HG02943 (cell line): ENCODE results near the gene MYT1.
A peak's percentile ranks its signal among the peaks of the same experiment; 100 is the strongest.

Experiments used
- ATAC-seq: cut with Tn5 transposase; IDR thresholded peaks from one replicate; pipeline ENCODE4 v1.9.1; 2021; ENCODE audit warnings: mild to moderate bottlenecking, low read depth, moderate library complexity; ENCODE audit not compliant: unreplicated experiment

The MYT1 gene

DNA sequence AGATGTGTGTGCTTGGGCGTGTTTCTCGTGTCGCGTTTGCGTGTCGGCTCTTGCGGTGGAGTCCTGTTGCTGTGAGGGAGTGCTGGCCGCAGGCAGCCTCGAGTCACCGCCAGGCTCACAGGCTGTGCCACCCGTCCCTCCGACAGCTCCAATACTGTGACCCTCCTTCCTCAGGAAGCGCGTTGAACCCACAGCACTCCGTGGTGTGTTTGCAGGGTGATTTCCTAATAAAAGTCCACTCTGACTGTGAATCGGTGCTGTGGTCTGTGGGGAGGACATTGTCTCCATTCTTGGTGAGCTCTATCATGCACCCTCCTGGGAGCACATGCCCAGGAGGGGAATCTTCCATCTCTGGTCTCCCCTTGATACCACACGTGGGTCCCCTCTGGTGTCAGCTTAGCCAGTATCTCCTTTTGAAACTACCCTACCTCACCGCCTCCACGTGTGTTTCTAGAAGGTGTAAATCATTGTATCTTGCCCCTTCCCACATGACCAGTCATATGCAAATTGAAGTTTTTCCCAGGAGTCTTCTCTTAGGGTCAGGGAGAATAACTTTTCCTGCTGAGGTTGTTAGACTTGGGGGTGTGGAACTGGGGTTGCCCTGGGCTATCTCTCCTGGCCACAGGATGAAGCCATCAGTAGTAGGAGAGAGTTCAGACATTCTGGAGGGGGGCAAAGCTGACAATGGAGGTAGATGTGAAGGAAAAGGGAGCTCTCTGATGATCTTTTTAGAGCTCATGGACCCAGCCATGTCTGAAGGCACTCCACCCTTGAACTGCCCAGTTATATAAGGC lies 77.9 kb downstream of the MYT1 start:
- no peak for ATAC-seq

DNA sequence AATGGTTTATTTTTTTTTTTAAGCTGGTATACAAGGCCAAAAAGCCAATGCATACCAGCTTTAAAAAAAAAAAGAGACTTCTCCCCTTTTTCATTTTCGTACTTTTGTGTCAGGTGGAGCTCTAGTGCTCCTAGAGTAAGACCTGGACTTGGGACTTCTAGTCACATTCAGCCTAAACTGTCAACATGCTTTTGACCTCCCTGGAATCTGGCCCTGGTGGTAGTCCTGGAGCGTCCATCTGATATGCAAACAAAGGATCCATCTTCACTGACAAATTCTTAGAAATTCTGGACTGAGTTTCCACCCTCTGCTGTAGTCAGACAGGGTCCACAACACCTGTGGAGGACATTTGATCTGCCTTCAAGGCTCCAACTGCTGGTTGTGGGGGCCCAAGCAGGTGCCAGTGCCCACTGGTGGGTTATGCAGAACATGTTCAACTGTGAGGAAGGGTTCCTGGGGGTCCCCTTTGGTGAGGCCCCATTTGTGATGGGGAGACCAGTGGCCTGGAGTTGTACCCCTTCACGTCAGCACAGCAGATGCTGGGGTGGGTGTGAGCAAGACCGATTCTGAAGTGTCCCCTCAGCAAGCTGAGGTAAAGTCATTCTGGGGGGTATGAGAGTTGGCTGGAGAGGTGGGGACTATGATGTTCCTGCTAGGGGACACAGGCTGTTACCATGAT lies 78.7 kb downstream of the MYT1 start:
- ATAC-seq = no peak

DNA sequence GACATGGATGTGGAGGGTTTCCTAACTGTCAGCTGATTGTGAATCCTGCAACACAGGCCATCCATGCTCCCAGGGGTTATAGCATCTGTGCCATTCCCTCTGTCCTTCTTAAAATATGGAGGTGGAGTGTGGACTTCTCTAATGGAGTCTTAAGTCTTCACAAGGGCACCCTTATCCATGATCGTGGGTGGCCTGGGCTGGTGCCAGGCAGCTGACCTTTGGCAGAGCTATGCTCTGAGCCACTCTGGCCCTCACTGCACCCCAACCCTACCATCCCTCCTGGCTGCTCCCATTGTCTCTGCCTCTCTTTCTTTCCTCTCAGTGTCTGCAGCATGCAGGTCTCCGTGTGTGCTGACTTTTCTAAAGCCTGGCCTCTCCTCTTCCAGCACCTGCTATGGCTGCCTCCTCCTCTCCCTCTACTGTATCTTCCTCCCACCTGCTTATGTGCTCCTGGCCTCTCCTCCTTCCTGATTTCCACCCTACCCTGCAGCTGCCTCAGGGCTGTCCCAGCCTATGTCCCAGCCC lies 80.1 kb downstream of the MYT1 start:
- ATAC-seq = no peak

DNA sequence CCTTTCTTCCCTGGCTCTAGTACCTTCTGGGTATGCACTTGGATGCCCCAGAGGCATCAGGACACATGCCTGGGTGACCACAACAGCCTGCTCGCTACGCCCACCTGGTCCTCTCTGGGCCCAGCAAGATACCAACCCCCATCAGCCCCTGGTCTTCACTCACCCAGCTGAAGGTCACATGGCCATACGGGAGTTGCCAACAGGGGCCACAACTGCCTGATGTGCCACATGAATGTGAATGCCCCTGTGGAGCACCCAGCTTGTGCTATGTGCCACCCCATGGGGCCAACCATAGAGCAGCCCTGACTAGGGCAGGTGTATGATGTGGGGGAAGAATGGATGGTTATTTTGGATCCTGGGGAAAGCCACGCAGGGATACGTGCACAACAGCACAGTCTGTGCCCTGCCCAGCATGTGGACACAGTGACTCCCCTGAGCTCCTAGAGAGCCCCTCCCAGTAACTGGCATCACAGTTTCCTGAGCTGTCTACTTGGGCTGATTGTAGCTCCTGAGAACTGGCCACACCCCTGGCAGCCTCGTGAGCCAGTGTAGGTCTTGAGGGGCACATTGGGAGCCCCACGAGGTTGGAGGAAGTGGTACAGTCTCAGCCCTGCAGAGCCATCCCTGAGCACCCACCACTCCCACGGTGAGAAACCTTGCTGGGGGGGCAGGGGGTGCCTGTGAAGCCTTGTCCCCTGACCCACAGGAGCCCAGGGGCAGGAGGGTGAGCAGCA lies 80.8 kb downstream of the MYT1 start:
- ATAC-seq = no peak

DNA sequence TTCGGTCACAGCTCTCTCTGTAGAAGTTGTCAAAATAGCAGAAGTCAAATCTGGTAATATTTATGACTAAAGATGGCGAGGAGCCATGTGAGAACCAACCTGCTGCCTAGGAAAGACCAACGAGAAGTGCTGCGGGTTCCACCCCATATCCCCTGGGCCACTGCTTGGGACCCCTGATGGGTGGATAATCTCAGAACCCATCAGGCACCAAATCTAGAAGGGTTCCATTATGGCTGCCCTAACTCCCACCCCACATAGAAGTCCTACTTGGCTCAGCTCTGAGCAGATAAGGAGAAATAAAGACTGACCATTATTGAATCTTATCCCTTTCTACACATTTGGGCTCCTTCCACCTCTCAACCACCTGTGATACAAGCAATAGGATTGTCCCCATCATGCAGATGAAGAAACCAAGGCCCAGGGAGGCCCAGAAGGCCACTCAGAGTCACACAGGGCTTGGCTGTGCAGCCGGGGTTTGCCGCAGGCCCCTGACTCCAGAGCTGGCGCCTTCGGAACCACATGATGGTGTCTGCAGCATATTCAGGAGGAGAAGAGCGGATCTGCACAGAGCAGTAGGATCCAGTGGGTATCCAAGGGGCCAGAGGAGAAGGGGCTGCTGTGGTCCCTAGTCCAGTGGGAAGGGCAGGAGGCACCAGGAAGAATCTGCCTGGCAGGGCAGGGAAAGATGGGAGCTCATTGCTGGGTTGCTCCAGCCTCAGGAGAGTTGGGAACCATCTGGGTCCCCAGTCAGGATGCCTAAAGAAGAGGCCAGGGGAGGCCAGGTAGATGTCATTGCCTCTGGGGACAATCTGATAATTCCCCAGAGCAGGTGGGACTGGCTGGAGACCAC lies 81.7 kb downstream of the MYT1 start:
- ATAC-seq = no peak

DNA sequence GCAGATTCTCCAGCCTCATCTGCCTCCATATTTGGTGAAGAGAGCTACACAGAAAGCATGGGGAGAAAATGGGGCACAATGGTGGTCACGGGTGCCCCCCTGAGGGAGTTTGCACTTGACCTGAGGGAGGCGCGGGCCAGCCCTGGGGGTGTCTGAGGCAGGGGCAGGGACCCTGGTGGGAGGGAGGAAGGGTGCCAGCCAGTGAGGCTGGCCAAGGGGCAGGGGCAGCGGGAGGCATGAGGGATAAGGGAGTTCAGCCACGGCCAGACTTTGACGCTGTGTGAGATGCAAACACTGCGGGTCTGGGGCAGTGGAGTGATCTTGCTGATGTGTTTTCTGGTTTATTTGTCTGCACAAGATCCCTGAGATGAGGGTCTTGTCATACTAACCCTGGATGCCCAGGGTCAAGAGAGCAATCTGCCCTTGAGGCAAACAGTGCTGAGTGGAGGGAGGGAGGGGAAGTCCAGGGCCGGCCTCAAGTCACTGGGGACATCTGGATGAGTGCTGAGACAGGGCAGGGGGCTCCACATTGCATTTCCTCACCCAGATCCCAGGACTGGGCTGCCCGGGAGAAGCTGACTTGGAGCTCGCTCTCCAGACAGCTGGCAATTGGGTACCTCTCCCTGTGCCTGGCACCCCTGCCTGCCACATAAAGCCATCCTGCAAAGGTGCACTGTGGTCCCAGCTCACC lies 82.5 kb downstream of the MYT1 start:
- no peak for ATAC-seq

DNA sequence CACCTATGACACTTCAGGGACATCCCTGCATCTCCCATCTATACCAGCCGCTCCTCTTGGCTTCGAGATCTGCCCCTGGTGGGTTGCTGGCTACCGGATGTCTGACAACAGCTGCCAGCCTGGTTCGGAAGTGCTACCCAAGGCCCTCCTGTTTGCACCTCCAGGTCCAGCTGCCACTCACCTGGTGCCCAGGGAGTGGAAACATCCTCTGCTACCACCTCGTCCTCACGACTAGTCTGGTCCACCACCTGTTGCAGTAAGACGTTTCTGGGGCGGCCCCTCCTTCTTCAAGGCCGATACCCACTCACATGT lies 83.0 kb downstream of the MYT1 start:
- ATAC-seq = no peak

DNA sequence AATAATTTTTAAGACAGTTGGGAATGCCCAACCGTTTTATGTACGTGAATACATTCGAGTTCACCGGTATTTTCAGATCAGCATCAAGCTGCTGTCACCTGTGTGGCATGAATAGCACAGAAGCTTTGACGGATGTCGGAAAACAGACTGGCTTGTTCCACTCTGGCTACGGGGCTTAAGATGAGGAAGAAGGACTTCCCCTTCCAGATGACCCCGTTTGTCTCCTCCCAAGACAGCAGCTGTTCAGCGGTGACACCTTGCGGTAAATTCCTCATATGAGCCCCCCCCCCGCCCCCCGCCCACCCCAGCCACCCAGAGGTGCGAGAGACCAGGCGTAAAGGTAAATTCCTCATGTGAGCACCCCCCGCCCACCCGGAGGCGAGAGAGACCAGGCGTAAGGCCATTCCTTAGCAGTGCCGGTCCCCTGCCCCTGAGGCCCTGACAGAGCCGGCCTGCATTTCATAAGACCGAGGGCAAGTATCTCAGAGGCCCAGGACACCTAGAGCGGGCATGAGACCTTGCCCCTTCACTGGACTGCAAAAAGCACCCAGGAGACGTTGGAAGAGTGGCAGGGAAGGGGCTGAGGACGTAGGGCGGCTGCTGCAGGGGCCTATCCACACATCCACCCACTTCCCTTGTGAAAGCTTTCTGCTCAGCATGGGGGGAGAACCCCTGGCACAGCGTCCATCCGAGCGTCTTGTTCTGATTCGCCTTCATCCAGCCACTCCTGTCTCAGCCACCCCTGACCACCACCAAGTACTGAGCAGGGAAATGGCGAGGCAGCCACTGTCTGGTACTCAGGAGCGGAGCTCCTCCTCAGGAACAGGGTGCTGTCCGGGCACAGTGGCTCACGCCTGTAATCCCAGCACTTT lies 84.0 kb downstream of the MYT1 start:
- no peak for ATAC-seq

DNA sequence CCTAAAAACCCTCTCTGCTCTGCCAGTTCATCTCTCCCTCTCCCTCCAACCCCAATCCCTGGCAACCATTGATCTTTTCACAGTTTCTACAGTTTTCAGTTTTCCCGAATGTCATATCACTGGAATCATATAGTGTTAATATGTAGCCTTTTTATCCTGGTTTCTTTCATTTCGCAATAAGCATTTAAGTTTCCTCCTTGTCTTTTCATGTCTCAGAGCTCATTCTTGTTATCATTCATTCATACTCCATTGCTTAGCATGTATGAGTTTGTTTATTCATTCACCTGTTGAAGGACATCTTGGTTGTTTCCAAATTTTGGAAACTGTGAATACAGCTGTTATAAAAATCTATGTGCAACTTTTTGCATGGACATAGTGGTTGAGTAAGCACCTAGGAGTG lies 85.8 kb downstream of the MYT1 start:
- ATAC-seq = no peak

DNA sequence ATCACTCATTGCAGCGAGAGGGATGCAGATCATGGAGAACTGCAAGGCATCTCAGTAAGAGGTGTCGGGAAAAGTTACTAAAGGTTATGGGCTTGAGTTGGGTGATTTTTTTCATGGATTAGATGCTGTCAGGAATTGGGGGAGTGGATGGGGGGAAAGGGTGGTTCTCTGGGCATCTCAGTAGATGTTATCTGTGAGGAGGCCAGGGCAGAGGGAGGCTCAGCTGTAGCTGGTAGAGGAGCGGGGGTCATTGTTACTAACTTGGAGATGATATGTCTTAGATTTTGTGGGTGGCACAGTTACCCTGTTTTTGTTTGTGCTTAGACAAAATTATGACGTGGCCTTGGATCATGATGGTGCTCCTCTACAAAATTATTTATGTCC lies 88.7 kb downstream of the MYT1 start:
- ATAC-seq = no peak

DNA sequence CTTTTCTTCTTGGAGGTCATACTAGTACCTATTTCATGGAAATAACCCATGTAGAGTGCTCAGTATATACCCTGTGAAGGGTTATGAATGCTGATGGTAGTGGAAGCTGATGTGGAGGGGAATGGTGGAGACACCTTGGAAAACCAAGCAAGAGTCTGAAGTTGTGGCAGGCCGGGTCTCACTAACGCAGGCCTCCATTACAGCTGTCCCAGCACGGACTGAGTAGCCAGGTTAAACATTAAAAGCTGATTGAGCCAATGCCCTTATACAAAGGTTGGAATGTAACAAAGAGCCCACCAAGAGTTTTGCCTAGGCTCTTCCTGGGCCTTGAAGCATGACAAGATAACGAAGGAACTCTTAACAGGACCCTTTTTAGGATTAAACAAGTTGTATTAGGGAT lies 89.2 kb downstream of the MYT1 start:
- ATAC-seq = no peak

DNA sequence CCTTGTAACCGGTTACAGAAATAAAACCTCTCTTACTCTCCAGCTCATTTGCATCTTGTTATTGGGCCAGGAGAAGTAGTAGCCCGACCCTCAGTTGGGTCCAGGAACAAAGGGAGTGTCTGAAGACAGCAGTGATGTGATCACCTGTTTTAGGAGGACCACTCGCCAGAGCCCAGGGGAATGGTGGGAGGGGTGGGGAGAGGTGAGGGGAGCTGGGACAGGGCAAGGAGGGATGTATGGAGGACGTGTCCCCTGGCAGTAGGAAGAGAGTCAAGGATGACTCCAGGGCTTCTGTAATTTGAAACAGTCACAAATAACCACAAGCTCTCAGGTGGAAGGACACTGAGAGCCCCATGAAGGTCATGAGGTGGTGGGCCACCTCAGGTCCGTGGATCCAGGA lies 89.9 kb downstream of the MYT1 start:
- no peak for ATAC-seq

DNA sequence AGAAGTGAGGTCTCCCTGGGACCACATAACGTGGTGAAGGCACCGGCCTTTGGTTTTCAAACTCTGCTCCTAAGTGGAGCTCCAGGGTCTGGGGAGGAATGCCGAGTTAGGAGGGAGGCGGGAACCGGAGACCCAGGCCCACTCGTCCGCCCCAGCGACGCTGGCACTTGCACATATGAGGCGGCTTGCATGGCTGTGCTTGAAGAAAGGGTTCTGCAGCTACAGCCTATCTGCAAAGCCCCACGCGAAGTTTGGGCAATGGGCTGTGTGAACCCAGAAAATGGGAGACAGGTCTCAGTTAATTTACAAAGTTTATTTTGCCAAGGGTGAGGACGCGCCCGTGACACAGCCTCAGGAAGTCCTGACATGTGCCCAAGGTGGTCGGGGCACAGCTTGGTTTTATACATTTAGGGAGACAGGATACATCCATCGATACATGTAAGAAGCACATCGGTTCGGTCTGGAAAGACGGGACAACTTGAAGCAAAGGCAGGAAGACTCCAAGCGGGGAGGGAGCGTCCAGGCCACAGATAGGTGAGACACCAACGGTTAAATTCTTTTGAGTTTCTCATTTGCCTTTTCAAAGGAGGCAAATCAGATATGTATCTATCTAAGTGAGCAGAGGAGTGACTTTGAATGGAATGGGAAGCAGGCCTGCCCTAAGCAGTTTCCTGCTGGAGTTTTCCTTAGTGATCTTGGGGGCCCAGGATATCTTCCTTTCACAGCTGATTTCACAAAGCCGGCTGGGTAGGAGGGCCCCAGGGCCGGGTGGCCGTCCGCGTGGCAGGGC lies 90.5 kb downstream of the MYT1 start:
- ATAC-seq = no peak

DNA sequence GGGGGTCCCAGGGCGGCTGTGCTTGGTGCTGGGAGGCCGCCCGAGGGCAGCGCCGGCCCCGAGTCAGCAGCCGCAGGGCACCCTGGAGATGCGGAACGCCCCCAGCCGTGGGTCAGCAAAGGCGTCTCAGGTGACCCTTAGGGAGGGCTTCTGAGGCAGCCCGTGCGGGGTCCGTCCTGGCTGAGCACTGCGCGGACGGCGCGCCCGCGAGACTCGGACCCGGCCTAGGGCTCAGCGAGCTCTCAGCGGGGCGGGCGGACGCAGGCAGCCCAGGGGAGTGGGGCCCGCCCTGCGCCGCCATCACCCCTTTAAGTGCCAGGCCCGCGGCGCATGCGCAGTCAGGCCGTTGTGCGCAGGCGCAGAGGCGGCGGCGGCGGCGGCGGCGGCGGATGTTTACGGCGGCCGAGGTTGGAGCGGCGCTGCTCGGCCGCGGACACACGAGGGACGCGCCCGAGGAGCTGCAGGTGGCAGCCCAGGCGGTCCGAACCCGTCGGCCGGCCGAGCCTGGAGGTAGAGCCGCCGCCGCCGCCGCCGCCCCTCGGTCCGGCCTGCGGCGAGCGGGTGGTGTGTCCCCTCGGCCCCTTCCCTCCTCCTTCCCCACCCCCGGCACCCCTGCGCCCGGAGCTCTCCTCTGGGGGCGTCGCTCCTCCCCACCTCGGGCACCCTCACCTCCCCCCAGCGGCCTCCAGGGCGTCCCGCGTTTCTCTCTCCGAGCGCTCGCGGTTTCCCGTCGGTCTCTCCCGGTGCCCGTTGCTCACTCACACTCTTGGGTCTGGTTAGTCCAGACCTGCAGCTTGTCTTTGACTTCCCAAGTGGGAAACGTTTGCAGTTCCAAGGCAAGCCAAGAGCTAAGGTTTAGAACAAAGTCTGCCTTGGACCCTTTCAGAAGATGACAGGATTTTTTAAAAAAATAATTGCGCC lies 91.4 kb downstream of the MYT1 start, which contains the start of gene PCMTD2:
TSS of gene PCMTD2 (plus strand) at position 388 of the 921 bp plus-strand sequence. CDS start 4,218 bp downstream, outside the sequence.
- ATAC-seq = peak; percentile 70

DNA sequence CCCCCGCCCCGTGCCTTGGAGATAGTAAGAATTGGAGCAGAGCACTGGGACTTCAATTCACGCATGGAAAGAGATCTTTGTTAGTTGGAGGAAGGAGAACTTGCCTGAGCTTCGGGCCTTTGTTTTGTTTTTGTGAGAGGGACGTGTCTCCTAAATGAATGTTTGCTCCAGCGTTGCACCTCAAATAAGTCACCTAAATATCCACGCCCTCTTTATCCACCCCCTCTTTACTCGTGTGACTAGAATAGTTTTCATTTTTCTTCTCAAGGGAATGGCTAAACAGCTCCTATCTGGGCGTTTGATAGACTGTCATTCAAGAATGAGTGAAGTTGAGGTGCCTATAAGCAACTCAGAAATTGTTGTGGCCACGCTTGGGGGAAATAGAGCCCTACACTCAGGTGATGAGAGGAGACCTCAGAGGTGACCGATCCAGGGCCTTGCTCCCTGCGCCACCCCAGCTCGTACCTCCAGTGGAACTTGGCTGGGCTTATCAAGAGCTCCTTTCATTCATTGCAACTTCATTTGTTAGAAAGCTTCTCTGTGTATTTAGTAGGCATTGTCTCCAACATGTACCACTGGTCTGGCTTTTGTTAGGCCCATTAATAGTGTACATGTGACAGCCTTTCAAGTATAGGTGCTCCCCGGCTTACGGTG lies 92.2 kb downstream of the MYT1 start:
- ATAC-seq = no peak

DNA sequence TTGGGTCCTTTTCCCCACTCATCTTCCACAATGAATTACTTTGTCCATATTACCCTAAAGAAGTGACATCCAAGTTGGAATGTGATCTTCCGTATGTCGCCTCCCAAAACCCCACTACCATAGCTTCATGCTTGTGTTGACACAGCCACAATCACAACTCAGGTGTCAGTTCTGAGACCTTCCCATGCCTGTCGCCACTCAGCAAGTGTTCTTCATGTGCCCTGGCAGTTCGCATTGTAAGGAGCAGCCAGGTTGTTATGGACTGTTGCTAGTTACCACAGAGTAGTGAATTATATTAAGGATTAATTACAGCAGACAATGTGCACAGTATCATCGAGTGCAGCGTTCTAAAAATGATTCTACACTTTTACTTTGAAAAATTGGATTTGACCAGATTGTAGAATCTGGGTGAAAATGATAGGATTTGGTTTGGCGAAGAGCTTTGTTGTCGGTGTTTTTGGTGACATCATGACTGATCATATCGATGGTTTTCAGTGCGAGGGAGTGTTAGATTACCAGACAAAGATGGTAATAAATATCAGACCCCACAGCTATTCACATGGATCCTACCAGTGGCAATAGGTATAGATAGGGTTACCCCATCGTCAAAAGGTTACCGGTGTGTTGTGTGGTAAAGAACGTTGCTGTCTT lies 93.0 kb downstream of the MYT1 start:
- no peak for ATAC-seq
